GM19468 (cell line): Measurements from ENCODE around the gene CNKSR3.

ENCODE experiments used
- ATAC-seq: cut with Tn5 transposase; IDR thresholded peaks from one replicate; pipeline ENCODE4 v1.9.1; 2021; ENCODE audit warnings: mild to moderate bottlenecking, moderate library complexity, moderate number of reproducible peaks; ENCODE audit not compliant: unreplicated experiment; ENCODE audit errors: extremely low read depth

CNKSR3 gene

DNA sequence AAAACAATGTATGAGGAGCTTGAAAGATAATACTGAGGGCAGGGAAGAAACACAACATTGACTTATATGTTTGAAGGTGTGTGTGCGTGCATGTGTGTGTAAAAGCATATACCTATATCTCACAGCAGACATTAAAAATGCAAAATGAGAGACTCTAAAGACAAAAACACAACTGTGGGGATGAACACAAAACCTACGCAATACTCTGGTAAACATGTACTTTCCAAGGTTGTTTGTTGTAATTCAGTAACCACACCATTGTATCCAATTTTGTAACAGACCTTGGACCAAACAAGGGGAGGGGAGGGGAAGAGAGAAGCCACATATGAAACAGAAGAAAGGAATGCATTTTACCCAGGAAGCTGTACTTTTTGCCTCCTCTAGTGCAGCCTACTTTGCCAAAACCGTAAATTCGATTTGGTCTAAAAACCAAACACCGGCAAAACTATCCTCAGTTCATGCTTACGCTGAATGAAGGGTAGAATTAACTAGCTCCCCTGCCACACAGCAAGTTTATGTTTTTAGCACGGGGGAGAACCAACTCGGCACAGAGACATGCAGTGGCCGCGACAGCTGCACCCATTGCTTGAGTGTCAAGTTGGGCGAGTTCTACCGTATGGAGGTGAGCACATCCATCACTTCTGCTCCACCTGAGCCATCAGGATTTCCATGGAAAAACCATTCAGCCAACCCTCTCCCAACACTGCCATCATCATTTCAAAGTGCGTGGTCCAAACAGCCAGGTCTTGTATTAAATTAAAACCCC is 50.0 kb downstream of the CNKSR3 start:
- ATAC-seq, result no peak

DNA sequence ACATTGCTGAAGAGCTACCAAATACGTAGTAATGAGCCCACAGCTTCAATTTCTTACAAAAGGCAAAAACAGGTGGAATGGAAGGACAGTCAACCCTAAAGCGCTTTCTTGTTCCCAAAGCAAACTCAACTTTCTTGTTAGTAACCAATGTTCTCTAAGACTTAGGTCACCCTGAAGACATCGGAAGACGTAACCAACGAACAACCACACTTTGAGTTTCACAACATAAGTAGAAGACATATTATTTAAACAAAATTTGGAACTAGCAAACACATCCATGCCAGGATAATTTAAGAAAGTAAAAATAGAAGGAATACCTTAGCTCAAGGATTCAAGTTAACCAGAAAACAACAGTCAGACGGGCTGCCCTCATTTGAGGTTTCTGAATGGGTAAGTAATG is 51.0 kb downstream of the CNKSR3 start:
- no peak for ATAC-seq

DNA sequence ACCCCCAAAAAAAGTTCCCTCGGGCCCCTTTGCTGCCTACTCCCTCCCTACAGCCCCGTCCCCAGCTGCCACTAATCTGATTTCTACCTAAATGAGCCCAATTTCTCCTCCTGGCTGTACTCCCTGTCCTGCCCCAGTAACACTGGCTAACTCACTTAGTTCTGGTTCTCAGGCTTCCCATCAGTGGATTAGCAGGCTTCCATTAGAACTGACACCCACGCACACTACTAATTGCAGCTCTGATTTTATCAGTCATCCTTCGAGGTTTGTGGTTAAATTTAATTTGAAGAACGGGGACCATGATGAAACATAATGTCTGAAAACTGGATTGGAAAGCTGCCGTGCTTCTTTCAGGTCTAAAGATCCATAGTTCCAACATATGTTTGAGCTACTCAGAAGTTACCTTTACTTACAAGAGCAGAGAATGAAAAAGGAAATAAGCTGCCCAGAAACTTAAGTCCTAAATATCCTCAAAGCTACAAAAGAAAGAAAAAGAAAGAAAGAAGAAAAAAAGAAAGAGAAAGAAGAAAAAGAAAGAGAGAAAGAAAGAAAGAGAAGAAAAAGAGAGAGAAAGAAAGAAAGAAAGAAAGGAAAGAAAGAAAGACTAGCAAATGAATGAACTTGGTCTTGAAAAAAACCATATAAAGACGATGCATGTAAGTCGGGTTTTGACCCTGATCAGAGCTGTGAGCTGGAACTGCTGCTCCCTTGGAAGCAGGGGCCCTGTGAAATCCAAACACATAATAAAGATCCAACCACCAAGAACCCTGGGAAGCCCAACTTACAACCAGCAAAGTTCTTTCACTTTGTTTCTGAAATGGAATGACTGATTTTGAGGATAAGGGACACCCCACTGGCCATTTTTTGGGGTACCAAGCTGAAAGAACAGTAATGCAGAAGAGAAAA is 51.7 kb downstream of the CNKSR3 start:
- no peak for ATAC-seq

DNA sequence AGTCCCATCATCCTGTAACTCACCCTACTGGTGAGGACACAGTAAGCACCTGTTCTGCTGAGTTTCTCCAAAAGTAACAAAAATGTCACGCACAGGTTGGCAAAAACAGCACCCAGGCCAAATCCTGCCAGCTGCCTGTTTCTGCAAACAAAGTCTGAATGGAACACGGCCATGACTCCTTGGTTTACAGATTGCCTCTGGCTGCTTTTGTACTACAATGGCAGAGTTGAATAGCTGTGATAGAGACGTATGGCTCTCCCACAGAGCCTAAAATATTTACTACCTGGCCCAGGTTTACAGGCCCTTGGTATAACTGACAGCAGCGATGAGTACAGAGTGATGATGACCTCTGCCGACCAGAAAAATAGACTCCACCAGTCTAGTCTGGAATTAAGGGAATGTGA is 52.6 kb downstream of the CNKSR3 start:
- ATAC-seq, result no peak

DNA sequence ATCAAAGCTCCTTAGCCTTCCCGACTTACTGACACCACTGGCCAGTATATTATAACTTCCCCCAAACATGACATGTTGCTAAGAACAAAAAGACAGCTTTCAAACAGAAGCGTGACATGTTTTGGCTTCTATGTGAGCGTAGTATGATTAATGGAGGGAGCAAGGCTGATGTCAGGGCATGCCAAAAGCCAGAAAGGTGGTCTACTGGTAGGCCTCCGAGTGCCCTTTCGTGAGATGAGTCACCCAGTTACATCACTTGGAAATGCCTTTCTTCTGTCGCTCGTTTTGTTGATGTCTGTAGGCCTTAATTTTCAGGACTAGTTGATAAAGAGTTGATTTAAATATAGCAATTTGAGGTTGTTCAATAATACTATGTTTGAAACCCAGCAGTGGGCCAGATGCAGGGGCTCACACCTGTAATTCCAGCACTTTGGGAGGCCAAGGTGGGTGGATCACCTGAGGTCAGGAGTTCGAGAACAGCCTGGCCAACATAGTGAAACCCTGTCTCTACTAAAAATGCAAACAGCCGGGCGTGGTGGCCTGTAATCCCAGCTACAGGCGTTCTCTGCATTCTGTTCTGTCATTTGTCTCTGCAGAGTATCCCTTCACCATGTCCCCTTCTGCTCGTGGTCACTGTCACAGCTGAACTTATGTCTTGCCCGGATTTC is 53.3 kb downstream of the CNKSR3 start:
- ATAC-seq, result no peak

DNA sequence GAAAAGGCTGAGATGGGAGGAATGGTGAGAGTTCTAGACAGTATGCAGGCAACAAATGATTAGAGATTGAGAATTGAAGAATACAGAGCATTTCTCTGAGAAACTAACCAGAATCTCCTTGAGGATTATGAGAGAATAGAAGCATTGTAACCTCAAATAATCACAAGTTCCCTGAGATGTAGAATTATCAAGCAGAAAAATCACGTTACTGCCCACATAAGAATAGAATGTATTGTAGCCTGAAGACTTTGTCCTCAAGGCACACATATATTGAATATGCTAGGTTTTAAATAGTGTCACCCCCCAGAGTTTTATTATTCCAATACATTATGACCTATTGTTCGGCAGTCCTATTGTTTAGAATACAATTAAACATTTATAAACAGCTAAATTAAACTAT is 57.2 kb downstream of the CNKSR3 start:
- no peak for ATAC-seq

DNA sequence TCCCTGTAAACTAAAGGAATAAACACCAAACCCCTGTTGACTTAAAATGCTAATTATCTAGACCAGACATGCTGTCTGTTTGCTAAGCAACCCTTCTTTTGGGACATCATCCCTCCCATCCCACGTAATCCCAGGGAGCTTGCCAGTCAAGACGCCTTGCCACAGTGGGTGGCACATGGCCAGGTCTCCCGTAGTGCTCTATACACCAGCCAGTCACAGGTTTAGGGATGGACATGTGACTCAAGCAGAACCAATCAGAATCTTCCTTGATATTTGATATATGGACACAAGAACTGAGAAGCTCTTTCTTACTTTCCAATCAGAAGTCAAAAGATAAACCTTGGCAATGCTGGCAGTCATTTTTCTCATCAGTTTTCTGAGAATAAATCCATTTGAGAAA is 60.0 kb downstream of the CNKSR3 start:
- ATAC-seq, result no peak

DNA sequence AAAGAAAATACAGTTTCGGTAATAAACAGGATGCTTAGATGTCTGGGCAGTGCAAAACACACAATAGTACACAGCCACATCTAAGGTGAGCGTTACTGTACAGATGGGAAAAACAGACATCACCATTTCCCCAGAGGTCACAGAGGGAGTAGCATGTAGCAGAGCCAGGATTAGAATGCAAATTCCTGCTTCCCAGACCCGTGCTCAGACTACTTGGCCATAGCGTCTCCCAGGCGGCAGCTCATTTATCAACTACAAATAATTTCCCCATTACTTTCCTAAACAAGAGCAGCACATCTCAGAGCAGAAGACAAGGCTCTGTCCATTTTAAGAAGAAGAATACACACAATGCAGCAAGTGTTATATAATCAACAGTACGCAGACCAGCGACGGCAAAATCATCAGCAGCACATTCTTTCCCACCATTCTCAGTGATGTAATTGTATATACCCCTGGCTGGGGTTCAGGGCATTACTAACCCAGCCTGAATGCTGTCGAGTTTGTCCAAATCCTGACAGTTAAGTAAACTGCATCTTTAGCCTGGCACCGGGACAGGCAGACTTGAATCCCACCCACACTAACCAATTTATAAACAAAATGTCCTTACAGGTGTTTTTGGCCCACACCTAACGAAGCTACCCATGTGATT is 61.9 kb downstream of the CNKSR3 start:
- ATAC-seq, result no peak

DNA sequence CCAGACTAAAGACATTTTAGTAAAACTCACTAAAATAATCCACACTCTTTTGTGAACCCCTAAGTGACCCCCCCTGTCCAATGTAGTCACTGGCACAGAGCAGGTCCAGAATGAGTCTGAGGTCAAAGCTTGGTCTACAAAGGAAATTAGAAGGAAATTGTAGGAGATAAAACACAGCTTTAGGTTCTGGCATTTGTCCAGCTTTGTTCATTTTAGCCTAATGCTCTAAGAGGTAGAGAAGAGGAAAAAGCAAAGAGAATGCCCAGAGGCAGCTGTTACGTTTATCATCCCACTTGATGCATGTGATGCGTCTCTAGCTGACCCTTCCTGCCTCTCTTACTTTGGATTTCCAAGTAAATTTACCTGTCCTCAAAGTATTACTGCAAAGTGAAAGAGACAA is 62.5 kb downstream of the CNKSR3 start:
- no peak for ATAC-seq

DNA sequence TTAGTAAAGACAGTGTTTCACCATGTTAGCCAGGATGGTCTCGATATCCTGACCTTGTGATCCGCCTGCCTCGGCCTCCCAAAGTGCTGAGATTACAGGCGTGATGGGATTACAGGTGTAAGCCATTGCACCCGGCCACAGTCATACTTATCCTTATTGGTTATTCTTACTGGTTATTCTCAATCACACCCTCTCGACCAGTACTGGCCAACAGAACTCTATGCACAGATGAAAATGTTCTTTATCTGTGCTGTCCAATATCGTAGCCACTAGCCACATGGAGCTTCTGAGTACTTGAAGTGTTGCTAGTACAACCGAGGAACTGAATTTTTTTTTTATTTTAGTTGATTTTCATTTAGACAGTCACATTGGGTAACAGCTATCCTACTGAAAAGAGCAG is 63.5 kb downstream of the CNKSR3 start:
- ATAC-seq, result no peak

DNA sequence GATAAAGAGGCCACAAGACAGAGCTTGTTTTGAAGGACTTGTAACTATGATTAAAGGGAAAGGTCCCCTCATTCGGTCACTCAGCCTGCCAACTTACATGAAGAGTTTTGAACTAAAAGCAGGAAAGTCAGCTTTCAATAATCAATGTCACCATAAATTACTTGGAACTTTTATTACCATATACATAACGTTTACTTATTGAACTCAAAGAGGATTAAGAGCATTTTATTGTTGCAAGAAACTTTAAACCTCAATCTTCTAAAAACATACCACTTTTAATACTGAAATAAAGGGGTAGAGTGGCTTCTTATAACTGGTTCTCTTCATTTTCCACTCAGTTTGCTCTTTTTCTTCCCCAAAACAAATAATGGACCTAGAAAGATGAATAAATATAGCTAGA is 65.1 kb downstream of the CNKSR3 start:
- ATAC-seq, result no peak

DNA sequence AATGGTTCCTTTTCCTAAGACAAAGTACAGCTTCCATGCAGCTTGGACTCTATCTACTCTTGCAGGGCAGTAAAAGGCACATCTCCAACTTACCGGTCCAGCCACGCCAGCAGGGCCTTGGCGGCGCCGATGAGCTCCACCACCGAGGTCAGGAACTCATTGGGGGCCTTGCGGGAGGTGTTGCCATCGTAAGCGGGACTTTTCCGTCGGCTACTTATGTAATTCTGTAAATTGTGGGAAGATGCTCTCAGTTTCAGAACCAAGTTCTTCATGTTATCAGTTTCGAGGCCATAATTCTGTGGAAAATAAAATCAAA is 68.5 kb downstream of the CNKSR3 start:
- no peak for ATAC-seq

DNA sequence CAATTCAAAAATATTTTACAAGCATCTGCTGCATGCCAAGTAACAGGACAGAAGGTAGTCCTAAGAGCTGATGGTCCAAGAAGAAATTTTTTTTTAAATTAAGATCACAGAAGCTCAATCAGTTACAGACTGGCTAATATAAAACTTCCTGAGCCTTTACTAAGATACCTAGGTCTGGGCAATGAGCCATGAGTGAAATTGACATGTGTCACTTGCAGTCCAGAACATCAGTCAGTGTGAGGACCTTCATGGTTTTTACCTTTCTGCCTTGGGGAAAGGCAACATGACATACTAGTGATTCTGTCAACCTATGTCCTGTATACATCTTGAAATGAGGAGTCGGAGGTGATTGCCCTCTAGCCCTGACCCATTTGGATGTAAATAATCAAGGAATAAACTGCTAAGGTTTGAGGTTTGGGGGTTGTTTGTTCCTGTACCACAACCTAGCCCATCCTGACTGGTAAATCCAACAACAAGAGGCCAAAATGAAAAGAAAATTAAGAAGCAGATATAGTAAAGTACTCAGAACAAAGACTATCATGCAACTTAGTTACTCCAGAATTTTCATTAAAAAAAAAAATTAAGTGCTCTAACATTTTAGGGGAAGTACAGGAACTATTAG is 70.0 kb downstream of the CNKSR3 start:
- no peak for ATAC-seq

DNA sequence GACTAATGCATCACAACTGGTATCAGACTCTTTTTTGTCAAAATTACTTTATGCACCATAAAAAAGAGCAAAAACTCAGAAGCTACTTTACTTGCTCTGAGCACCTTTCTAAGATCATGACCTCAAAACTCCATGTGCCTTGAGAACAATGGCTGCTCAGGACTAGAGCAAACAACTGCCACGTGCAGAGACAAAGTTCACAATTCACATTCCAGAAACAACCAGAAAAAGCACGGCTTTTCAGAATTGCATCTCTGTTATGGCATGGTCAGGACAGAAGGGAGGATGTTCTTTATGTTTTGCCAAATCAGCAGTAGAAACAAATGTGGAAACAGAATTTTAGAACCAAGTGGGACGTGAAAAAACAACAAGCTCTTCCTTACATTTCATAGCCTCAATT is 70.5 kb downstream of the CNKSR3 start:
- ATAC-seq, result no peak

DNA sequence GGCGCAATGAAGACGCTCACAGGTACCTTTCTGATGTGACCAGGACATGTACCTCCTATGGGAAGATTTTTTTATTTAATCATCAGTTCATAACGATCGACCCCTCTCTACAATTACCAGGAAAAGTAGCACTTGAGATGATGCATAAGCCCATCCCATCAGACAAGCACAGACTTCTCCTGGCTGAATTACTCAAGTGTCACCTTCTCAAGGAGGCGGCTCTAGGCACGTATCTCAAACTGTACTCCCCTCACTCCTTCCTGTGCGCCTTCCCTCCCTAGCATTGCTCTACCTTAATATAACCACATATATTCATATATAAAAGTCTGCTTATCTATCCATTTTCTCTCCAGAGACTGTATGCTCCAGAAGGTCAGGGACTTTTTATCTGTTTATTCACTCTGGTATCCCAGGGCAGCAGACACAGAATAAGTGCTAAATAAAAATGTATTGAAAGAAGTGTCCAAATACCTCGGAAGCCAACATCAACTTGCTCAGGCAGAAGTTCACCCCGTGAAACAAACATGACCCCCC is 71.5 kb downstream of the CNKSR3 start:
- no peak for ATAC-seq

DNA sequence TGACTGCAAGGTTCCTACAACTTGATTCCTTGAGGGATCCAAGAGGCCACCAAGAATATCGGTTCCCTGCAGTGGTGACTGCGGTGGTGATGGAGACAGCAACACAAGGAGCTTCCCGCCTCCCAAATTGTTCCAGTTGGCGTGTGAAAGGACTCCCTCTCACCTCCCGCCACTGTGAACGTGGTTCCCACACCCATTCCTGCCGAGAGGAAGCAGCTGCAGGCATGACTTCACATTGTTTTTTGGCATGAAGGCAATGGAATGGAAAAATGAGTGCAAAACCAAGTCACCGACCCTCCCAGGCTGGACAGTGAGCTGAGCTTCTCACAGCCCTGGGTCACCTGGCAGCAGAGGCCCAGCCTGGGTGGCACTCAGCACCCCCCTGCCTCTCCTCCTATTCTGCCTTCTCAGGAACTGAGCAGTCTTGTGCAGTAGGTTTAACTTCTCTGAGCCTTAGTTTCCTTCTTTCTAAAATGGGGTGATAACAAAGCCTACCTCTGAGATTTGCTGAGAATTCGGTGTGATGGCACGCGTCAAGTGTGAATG is 75.0 kb downstream of the CNKSR3 start:
- no peak for ATAC-seq

DNA sequence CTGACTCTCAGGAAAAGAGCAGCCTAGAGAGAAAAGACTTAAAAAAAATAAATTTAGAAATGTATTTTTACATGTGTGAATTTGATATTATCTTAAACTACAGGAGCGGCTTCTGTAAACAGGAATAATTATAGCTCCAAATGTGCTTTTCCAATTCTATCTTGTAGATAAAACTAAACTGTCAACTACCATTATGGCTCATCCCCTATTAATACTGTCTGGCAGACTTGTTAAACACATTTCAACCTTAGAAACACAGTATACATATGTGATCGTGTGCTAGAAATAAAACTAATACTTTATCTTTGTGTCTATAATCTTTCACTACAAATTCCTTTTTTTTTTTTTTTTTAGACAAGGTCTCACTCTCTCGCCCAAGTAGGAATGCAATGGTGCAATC is 75.8 kb downstream of the CNKSR3 start:
- ATAC-seq, result no peak

DNA sequence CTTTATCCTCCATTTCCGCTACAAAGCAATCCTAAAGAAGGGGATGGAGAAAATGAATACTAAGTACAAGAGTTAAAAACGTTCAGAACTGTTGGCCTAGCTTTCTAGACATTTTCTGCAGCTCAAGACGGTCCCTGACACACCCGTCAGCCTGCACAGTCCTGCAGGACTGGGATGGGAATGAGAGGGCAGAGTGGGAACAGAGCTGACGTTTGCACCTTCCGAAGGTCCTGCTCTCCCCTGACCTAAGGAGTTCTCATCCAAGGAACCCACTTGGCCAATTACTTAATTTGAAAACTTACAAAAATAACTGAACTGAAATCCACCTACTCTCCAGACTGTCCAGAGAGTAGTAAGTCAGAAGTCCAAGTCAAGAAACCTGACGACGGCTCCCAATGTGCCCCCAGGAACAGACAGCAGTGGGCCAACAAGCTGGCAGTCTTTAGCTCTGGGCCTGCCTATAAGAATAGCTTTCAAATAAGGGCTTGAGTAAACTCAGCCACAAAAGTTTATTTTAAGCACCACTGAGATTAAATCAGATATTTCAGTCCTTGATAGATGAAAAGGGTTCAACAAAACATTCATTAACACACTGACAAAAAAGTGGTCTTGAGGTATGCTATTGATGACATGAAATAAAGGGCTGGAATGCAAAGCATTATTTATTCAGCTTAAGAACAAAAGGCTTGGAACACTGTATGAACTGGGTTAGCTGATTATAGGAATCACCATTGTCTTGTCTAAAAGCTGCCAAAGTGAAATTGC is 76.8 kb downstream of the CNKSR3 start:
- no peak for ATAC-seq
